ENCODE data around the gene DERA.
"Not testable (repeated sequence)": the region's sequence is repeated elsewhere in the genome, so short reads cannot be mapped to it uniquely, and the experiment has no call there.

DERA gene

DNA sequence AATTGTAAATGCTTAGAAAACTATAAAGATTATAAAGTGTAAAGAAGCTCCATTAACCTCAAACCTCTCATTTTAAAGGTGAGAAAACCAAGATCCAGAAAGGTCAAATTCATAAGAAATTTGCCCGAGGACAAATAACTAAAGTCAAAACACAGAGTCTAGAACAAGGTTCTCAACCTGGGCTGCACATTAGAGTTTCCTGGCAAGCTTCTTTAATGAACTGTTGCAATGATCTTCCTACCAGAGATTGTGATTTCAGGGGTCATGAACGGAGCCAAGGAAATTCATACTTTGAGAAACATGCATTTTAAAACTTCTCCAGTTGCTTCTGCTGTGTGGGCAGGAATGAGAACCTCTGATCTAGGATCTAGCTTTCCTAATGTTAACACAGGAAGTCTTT, 86.8 kb downstream of the DERA start:
- H3K27ac ChIP-seq: no peak overlapping the region
- no peak for DNase-seq (ENCODE audit: low read depth, low spot score)

DNA sequence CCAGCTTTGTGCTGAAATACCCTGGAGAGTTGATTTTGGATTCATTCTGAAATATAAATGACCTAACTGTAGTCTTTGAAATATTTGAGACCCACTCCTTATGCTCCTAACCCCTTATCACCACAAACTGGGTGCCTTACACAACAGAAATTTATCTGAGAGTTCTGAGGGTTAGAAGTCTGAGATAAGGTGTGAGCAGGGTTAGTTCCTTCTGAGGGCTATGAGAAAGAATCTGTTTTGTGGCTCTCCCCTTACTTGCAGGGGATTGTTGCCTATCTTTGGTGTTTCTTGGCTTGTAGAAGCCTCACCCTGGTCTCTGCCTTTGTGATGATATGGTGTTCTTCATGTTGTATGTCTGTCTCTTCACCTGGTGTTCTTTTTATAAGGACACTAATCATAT, 91.7 kb downstream of the DERA start:
- no peak overlapping the region for H3K27ac ChIP-seq
- DNase-seq (ENCODE audit: low read depth, low spot score): no peak

DNA sequence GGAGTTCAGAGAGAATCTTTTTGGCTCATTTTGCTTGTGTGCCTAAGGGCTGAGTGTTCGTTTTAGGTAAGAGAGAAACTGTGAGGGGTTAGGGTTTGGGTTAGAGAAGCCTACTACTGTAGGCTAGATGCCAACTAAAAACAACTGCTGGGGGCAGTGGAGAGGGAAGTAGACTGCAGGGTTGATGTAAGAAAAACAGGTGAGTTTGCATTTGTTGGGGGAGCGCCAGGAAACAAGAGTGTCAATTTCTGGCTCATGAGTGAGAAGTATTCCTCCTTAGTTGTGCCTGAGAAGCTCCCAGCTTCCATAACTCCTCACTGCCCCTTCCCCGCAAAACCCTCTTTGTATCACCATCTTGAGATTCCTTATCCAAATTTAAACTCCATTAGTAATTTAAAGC, 92.3 kb downstream of the DERA start:
- no peak overlapping the region for H3K27ac ChIP-seq
- DNase-seq (ENCODE audit: low read depth, low spot score): no peak

DNA sequence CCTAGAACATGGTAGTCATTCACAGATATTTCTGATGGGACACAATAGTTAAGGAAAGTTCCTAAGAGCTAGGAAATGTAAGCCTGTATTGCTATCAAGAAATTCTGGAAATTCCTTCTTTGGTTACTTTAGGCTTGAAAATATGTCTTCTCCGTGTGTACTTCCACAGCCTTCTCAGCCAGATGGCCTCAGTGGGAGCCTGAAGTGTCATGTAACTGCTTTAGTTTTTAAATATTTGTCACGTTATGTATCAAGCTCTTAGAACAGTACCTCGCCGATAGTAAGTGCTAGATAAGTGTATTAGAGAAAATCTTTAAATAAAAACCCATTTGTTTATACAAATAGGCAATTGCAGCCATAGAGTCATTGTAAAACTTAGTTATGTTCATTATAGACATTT, 95.6 kb downstream of the DERA start:
- no peak for DNase-seq (ENCODE audit: low read depth, low spot score)
- no peak overlapping the region for H3K27ac ChIP-seq

DNA sequence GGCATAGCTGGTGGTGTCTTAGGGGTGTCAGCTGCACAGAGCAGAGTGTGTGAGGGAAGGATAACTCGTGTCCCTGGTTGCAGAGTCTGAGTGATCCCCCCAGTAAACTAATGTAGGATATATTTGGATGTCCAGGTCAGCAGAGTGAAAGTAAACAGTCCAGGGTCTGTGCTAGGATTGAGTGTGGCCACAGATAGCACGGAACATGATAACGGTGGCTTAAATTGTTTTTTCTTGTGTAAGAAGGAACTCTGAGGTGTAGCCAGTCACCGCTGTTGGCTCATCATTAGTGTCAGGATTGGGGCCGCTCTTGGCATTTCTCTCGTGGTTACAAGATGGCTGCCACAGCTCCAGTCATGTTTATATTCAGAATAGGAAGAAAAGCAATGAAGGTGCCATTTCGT, 97.3 kb downstream of the DERA start:
- no peak overlapping the region for H3K27ac ChIP-seq

DNA sequence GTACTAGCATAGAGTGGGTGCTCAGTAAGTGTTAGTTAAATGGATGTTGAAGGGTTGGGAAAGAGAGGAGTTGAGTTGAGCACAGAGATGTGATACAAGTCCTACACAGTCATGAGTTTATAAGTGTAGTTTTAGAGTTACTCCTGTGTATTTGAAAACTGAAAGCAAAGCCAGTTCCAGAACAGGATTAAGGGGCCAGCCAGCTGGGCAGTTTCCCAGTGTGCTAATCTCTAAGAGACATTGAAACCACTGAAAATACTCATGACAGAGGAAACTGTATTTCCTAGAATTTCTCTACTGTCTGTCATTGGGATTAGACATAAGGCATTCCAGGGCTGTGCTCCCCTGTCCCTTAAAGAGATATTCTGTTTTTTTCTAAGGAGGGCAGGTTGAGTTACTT, 101.0 kb downstream of the DERA start:
- H3K27ac ChIP-seq: no peak overlapping the region
- no peak for DNase-seq (ENCODE audit: low read depth, low spot score)

More for the DNA sequence above, 97.3 kb downstream of the DERA start:
- DNase-seq (ENCODE audit: low read depth, low spot score): no peak

DNA sequence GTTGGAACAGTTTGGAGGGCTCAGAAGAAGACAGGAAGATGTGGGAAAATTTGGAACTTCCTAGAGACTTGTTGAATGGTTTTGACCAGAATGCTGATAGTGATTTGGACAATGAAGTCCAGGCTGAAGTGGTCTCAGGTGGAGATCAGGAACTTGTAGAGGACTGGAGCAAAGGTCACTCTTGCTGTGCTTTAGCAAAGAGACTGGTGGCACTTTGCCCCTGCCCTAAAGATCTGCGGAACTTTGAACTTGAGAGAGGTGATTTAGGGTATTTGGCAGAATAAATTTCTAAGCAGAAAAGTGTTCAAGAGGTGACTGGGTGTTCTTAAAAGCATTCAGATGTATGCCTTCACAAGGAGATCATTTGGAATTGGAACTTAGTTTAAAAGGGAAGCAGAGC, 102.6 kb downstream of the DERA start:
- H3K27ac ChIP-seq; DNase-seq (ENCODE audit: low read depth, low spot score): not testable (repeated sequence)

- H3K27ac ChIP-seq; DNase-seq (ENCODE audit: low read depth, low spot score): not testable (repeated sequence)
Observed at GRCh38 chr12:16014394-16014793, 103.3 kb downstream of the DERA start.

- DNase-seq (ENCODE audit: low read depth, low spot score): no peak
- no peak overlapping the region for H3K27ac ChIP-seq
Observed at GRCh38 chr12:16016748-16017147, 105.6 kb downstream of the DERA start.

DNA sequence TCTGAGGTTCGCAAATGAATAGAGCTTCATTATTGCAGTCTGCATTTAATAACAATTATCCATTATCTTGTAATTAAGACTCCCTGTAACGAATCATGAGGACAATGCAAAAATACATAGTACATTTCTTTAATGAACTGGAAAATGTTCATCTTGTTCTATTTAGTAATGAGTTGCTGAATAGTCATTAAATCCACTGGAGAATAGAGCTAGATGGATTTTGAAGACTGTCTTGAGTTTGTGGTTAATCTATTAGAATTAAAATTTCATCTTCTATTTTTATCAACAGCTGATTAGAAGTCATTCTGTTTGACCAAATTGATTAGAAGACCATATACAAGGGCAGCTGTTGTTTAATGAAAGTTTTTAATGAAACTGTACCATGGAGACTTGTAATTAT, 107.2 kb downstream of the DERA start:
- DNase-seq (ENCODE audit: low read depth, low spot score): no peak
- H3K27ac ChIP-seq: no peak overlapping the region

- H3K27ac ChIP-seq: no peak overlapping the region
- DNase-seq (ENCODE audit: low read depth, low spot score): no peak
Observed at GRCh38 chr12:16019136-16019535, 108.0 kb downstream of the DERA start.

DNA sequence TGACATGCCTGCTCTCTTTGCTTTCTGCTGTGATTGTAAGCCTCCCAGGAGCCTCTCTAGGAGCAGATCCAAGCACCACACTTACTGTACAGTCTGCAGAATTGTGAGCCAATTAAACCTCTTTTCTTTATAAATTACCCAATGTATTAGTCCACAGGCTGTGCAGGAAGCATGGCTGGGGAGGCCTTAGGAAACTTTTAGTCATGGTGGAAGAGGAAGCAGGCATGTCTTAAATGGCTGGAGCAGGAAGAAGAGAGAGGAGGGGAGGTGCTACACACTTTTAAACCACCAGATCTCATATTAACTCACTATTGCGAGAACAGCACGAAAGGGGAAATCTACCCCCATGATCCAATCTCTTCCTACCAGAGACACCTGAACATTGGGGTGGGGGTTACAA, 108.9 kb downstream of the DERA start:
- no peak overlapping the region for H3K27ac ChIP-seq
- no peak for DNase-seq (ENCODE audit: low read depth, low spot score)

- no peak for DNase-seq (ENCODE audit: low read depth, low spot score)
- no peak overlapping the region for H3K27ac ChIP-seq
Observed at GRCh38 chr12:16021026-16021425, 109.9 kb downstream of the DERA start.

DNA sequence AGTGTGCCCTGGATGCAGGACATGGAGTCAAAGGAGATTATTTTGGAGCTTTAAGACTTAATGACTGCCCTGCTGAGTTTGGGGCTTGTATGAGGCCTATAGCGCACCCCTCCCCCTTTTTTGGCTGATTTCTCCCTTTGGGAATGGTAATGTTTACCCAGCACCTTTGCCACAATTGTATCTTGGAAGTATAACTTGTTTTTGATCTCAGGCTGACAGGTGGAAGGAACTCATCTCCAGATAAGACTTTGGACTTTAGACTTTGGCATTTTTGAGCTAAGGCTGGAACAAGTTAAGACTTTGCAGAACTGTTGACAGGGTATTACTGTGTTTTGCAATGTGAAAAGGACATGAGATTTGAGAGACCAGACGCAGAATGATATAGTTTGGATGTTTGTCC, 110.5 kb downstream of the DERA start:
- no peak for DNase-seq (ENCODE audit: low read depth, low spot score)
- no peak overlapping the region for H3K27ac ChIP-seq

DNA sequence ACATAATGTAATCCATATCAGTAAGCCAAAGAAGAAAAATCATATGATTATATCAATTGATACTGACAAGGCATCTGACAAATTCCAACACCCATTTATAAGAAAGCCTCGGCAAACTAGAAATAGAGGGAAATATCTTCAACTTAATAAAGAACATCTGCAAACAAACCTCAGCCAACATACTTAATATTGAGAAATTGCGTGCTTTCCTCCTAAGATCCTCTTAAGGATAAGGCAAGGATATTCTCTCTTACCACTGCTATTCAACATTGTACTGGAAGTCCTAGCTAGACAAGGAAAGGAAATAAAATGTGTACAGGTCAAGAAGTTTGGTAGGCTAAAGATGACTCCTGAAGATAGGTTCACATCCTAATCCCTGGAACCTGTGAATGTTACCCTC, 115.9 kb downstream of the DERA start:
- H3K27ac ChIP-seq: no peak overlapping the region
- DNase-seq (ENCODE audit: low read depth, low spot score): no peak

- DNase-seq (ENCODE audit: low read depth, low spot score): no peak
- no peak overlapping the region for H3K27ac ChIP-seq
Observed at GRCh38 chr12:16030744-16031143, 119.6 kb downstream of the DERA start.

- no peak overlapping the region for H3K27ac ChIP-seq
- DNase-seq (ENCODE audit: low read depth, low spot score): no peak
Observed at GRCh38 chr12:16034136-16034817, 123.1 kb downstream of the DERA start.

- DNase-seq (ENCODE audit: low read depth, low spot score): no peak
Observed at GRCh38 chr12:16036073-16036472, 124.9 kb downstream of the DERA start.

DNA sequence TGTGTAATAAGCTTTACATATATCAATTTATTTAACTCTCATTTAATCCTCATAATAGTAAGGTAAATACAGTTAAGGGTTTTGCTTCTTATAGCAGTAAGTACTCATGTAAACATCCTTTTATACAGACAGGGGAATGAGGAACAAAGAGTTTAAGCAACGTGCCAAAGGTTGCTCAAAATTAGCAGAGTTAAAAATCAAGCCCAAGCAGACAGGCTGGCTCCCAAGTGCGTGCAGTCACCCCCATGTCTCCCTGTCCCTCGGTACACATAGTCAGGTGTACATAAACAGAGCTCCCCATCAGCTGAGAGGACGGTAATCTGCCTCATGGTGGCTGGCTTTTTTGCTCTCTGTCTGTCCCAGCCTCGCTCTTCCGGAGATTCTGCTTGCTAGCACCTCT, 126.4 kb downstream of the DERA start:
- DNase-seq (ENCODE audit: low read depth, low spot score): no peak
- H3K27ac ChIP-seq: no peak overlapping the region

More at GRCh38 chr12:16036073-16036472, 124.9 kb downstream of the DERA start:
- H3K27ac ChIP-seq: no peak overlapping the region

- no peak for DNase-seq (ENCODE audit: low read depth, low spot score)
- no peak overlapping the region for H3K27ac ChIP-seq
Observed at GRCh38 chr12:16043480-16043879, 132.3 kb downstream of the DERA start.

- H3K27ac ChIP-seq: no peak overlapping the region
- DNase-seq (ENCODE audit: low read depth, low spot score): no peak
Observed at GRCh38 chr12:16046266-16046665, 135.1 kb downstream of the DERA start.

DNA sequence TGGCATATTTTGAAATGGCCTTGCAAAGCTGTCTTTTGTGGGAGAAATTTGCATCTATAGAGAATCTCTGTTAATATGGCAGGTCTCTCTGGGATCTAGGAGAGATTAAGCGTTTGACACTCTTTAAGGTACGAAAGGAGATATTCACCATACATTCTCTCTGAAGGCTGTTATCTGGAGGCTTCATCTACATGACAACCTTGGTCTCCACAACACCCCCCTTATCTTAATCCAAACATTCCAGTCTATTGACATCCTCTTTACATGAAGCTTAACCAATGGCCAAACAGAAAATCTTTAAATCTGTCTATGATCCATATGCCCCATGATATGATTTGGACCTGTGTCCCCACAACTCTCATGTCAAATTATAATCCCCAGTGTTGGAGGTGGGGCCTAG, 137.4 kb downstream of the DERA start:
- no peak for DNase-seq (ENCODE audit: low read depth, low spot score)
- H3K27ac ChIP-seq: no peak overlapping the region

DNA sequence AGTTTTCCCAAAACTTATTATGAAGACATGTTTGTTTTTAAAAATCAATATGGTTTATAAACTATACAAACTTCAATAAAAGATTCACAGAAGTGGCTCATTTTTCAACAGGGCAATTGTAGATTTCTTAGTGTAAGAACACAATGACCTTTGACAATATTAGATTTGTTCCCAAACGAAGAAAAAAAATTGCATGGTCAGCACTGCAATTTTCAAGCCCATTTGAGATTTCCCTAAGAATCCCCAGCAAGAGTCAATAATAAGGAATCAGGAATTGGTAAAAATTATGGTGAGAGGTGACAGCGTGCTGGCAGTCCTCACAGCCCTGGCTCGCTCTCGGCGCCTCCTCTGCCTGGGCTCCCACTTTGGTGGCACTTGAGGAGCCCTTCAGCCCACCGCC, 145.8 kb downstream of the DERA start:
- DNase-seq (ENCODE audit: low read depth, low spot score): no peak
- no peak overlapping the region for H3K27ac ChIP-seq
